Uterus (tissue), 4 donors: ENCODE measurements around the gene NUP58. TPM values are rescaled to one million over a fixed set of nuclear protein-coding genes. Genes with fewer than 3 reads are reported as not detected.

Source experiments
- DNase-seq, 2 donors: peaks; one replicate each; pipeline ENCODE4 v3.0.0-alpha.2; 2019 to 2020
- H3K27ac ChIP-seq, 2 donors: fragments of 200-600 bp; sonication (generic); 1 replicate in 1 of 2; 2 replicates in 1 of 2; pipeline ENCODE4 v1.5.1; 2016 to 2018
- H3K27me3 ChIP-seq, 2 donors: fragments of 200-600 bp; sonication (generic); one replicate each; pipeline ENCODE4 v1.5.1; 2018 to 2019; ENCODE audit warnings: control low read depth in 1 of 2
- H3K36me3 ChIP-seq, 2 donors: fragments of 200-600 bp; sonication (generic); one replicate each; pipeline ENCODE4 v1.5.1; 2019; ENCODE audit warnings: control low read depth in 1 of 2
- H3K4me1 ChIP-seq, 2 donors: fragments of 200-600 bp; sonication (generic); one replicate each; pipeline ENCODE4 v1.5.1; 2018 to 2019; ENCODE audit warnings: control low read depth in 1 of 2
- H3K4me3 ChIP-seq, 2 donors: fragments of 200-600 bp; sonication (generic); 1 replicate in 1 of 2; 2 replicates in 1 of 2; pipeline ENCODE4 v1.5.1; 2018 to 2019; ENCODE audit warnings: mild to moderate bottlenecking in 1 of 2
- H3K9me3 ChIP-seq, 2 donors: fragments of 200-600 bp; sonication (generic); one replicate each; pipeline ENCODE4 v1.5.1; 2019; ENCODE audit warnings: control low read depth in 1 of 2
- CTCF ChIP-seq, 4 experiments: fragments of 200-600 bp in 2 of 4; fragments of 450-650 bp in 2 of 4; sonication (generic) in 2 of 4; IDR thresholded peaks; one replicate each; pipeline ENCODE4 v1.5.1; 2016 to 2019; ENCODE audit warnings: antibody characterized with exemption in 4 of 4, mild to moderate bottlenecking in 2 of 4, moderate library complexity in 1 of 4
- POLR2A ChIP-seq, 2 donors: fragments of 450-650 bp; IDR thresholded peaks; one replicate each; pipeline ENCODE4 v1.6.1; 2016; ENCODE audit warnings: antibody characterized with exemption in 2 of 2, mild to moderate bottlenecking in 1 of 2, moderate library complexity in 1 of 2
- intact Hi-C: fragments of 100-400 bp; cut with DNase I; formaldehyde crosslinking; loops from one replicate; pipeline ENCODE4 v1.15.1; 2023; ENCODE audit warnings: low total_unique reads
- total RNA-seq, 4 donors: library from RNA; depleted of rRNA in 3 of 4; stranded (reverse); fragments of >200 nt in 3 of 4; gene quantifications; one replicate each; pipeline versions ENCODE4 v1.1.0 to v1.2.4, GENCODE V29; 2014 to 2023
- donor health status: DM: yes; HTN: yes; CAD: no.

The NUP58 gene
- total RNA-seq, 4 donors from 2014 or later, result 49.7 to 130 (median 61.1) TPM

- Histone ChIP-seq H3K4me1 (no peaks in the 10 kb centered on the region), H3K27ac (no peak overlapping the region), H3K4me3 (no peak overlapping the region), H3K36me3 (no peaks in the 10 kb centered on the region), H3K27me3 (peaks cover 0 to 2% of the 10 kb centered on the region in 2 donors), H3K9me3 (no peaks in the 10 kb centered on the region)
- DNase-seq, result no peak
- intact Hi-C loops, result no loop called here
- TF ChIP-seq POLR2A (IDR thresholded peaks at IDR 0.05), result no peak
- no peak for TF ChIP-seq CTCF (IDR thresholded peaks at IDR 0.05)
Observed at GRCh38 chr13:25379011-25379410, 77.6 kb downstream of the NUP58 start.

GRCh38 chr13:25380082-25380481 is 78.7 kb downstream of the NUP58 start:
- Histone ChIP-seq H3K36me3 (no peaks in the 10 kb centered on the region), H3K4me3 (no peak overlapping the region), H3K27ac (no peak overlapping the region), H3K27me3 (peaks cover 0 to 2% of the 10 kb centered on the region in 2 donors), H3K4me1 (no peaks in the 10 kb centered on the region), H3K9me3 (no peaks in the 10 kb centered on the region)
- TF ChIP-seq POLR2A (IDR thresholded peaks at IDR 0.05), result no peak
- no peak for TF ChIP-seq CTCF (IDR thresholded peaks at IDR 0.05)
- intact Hi-C loops, result no loop called here
- no peak for DNase-seq

- TF ChIP-seq POLR2A (IDR thresholded peaks at IDR 0.05) (no peak), CTCF (IDR thresholded peaks at IDR 0.05) (no peak)
- Histone ChIP-seq H3K36me3 (no peaks in the 10 kb centered on the region), H3K27me3 (peaks cover 0 to 2% of the 10 kb centered on the region in 2 donors), H3K27ac (no peak overlapping the region), H3K4me1 (no peaks in the 10 kb centered on the region), H3K9me3 (no peaks in the 10 kb centered on the region), H3K4me3 (no peak overlapping the region)
- no peak for DNase-seq
- intact Hi-C loops, result no loop called here
Observed at GRCh38 chr13:25380741-25381324, 79.4 kb downstream of the NUP58 start.

- no peak overlapping the region for H3K27ac ChIP-seq
- no peak for TF ChIP-seq POLR2A (IDR thresholded peaks at IDR 0.05)
- no peak for TF ChIP-seq CTCF (IDR thresholded peaks at IDR 0.05)
- intact Hi-C loops, result no loop called here
- H3K4me3 ChIP-seq, result no peak overlapping the region
- peaks cover 0 to 2% of the 10 kb centered on the region in 2 donors for H3K27me3 ChIP-seq
- H3K9me3 ChIP-seq, result no peaks in the 10 kb centered on the region
- H3K4me1 ChIP-seq, result no peaks in the 10 kb centered on the region
- DNase-seq, result no peak
- no peaks in the 10 kb centered on the region for H3K36me3 ChIP-seq
Observed at GRCh38 chr13:25384758-25385410, 83.5 kb downstream of the NUP58 start.

- H3K36me3 ChIP-seq, result no peaks in the 10 kb centered on the region
- no peak overlapping the region for H3K27ac ChIP-seq
- no peaks in the 10 kb centered on the region for H3K4me1 ChIP-seq
- no peak for TF ChIP-seq CTCF (IDR thresholded peaks at IDR 0.05)
- TF ChIP-seq POLR2A (IDR thresholded peaks at IDR 0.05), result no peak
- H3K4me3 ChIP-seq, result no peak overlapping the region
- H3K27me3 ChIP-seq, result no peaks in the 10 kb centered on the region
- no peaks in the 10 kb centered on the region for H3K9me3 ChIP-seq
- no peak for DNase-seq
- intact Hi-C loops, result no loop called here
Observed at GRCh38 chr13:25391932-25392331, 90.5 kb downstream of the NUP58 start.
